ENCODE measurements around the gene TES. TPM values are rescaled to one million over a fixed set of nuclear protein-coding genes. Genes with fewer than 3 reads are reported as not detected.
A peak's percentile ranks its signal among the peaks of the same experiment; 100 is the strongest.

Gene TES
- total RNA-seq, 6 experiments from 2014 or later, result 6.0 to 22.3 (median 12.5) TPM

- WGBS (ENCODE audit: insufficient coverage, low coverage, low lambda C conversion rate, missing lambda C conversion rate), result 91% methylated on average over 1 of the region's 1 CpG
- H3K27ac ChIP-seq, result no peak overlapping the region
- no peak overlapping the region for H3K4me3 ChIP-seq
- no peaks in the 10 kb centered on the region for H3K27me3 ChIP-seq
- TF ChIP-seq CTCF (IDR thresholded peaks at IDR 0.05) (no peak), POLR2A (IDR thresholded peaks at IDR 0.05) (no peak)
- intact Hi-C loops (cut with DNase I), result loop anchor here in 1 of 2 donors (5.0 kb wide), 1 partner anchor 61 kb away; no protein-coding TSS in a partner anchor
- H3K36me3 ChIP-seq, result no peaks in the 10 kb centered on the region
- DNase-seq (no peak), ATAC-seq (no peak)
- H3K4me1 ChIP-seq, result peaks cover 0 to 24% (median 3%) of the 10 kb centered on the region in 4 donors
- no peaks in the 10 kb centered on the region for H3K9me3 ChIP-seq
Observed at GRCh38 chr7:116232920-116233319, 22.6 kb downstream of the TES start.

GRCh38 chr7:116234517-116235200 is 24.3 kb downstream of the TES start:
- DNase-seq (no peak), ATAC-seq (no peak)
- Histone ChIP-seq H3K27ac (no peak overlapping the region), H3K9me3 (no peaks in the 10 kb centered on the region), H3K36me3 (no peaks in the 10 kb centered on the region), H3K4me3 (no peak overlapping the region), H3K27me3 (no peaks in the 10 kb centered on the region), H3K4me1 (peaks cover 0 to 29% (median 6%) of the 10 kb centered on the region in 4 donors)
- WGBS (ENCODE audit: insufficient coverage, low coverage, low lambda C conversion rate, missing lambda C conversion rate), result 83% methylated on average over 9 of the region's 9 CpGs
- no peak for TF ChIP-seq CTCF (IDR thresholded peaks at IDR 0.05)
- no peak for TF ChIP-seq POLR2A (IDR thresholded peaks at IDR 0.05)
- intact Hi-C loops (cut with DNase I), result loop anchor here (5.0 kb wide), 2 partner anchors 52 to 62 kb away; no protein-coding TSS in a partner anchor

- intact Hi-C loops (cut with DNase I), result loop anchor here (5.0 kb wide), 1 partner anchor 53 kb away; no protein-coding TSS in a partner anchor
- H3K4me3 ChIP-seq, result no peak overlapping the region
- no peak for TF ChIP-seq CTCF (IDR thresholded peaks at IDR 0.05)
- no peak for TF ChIP-seq POLR2A (IDR thresholded peaks at IDR 0.05)
- no peaks in the 10 kb centered on the region for H3K27me3 ChIP-seq
- no peak for DNase-seq
- H3K9me3 ChIP-seq, result no peaks in the 10 kb centered on the region
- H3K27ac ChIP-seq, result no peak overlapping the region
- ATAC-seq, result no peak
- no peaks in the 10 kb centered on the region for H3K36me3 ChIP-seq
- H3K4me1 ChIP-seq, result peaks cover 0 to 28% (median 9%) of the 10 kb centered on the region in 4 donors
Observed at GRCh38 chr7:116235380-116235779, 25.0 kb downstream of the TES start.

GRCh38 chr7:116236020-116236630 is 25.8 kb downstream of the TES start:
- DNase-seq (no peak), ATAC-seq (peak; percentile 65 to 76 (median 70))
- Histone ChIP-seq H3K9me3 (no peaks in the 10 kb centered on the region), H3K4me3 (no peak overlapping the region), H3K36me3 (no peaks in the 10 kb centered on the region), H3K27ac (no peak overlapping the region), H3K27me3 (no peaks in the 10 kb centered on the region), H3K4me1 (peaks cover 0 to 21% (median 7%) of the 10 kb centered on the region in 4 donors)
- intact Hi-C loops (cut with DNase I), result loop anchor here (5.0 kb wide), 1 partner anchor 54 kb away; no protein-coding TSS in a partner anchor
- 12% methylated on average over 2 of the region's 2 CpGs for WGBS (ENCODE audit: insufficient coverage, low coverage, low lambda C conversion rate, missing lambda C conversion rate)
- TF ChIP-seq POLR2A (IDR thresholded peaks at IDR 0.05) (no peak), CTCF (IDR thresholded peaks at IDR 0.05) (peak; percentile 56 to 74 (median 64))

Data from right lobe of liver (tissue), 6 donors.